Left colon (tissue), 2 donors: ENCODE results near the gene SFMBT2. TPM values are rescaled to one million over a fixed set of nuclear protein-coding genes. Genes with fewer than 3 reads are reported as not detected.

Experiments used
- ATAC-seq: fragments of 200-7000 bp; cut with Tn5 transposase; one replicate; pipeline ENCODE4 v1.9.1; 2020; ENCODE audit warnings: mild to moderate bottlenecking, moderate library complexity
- DNase-seq, 2 donors: peaks; one replicate each; pipeline ENCODE4 v3.0.0-alpha.2; 2020
- intact Hi-C, 2 donors: fragments of 100-400 bp; cut with DNase I in 1 of 2; cut with micrococcal nuclease in 1 of 2; formaldehyde crosslinking; loops; one replicate each; pipeline versions ENCODE4 v1.11.2 to v1.14.0; 2022; cut with DNase I, micrococcal nuclease
- total RNA-seq, 2 donors: library from RNA; stranded (reverse); fragmentation: NEBNext Ultra II Directional; extraction: Animal tissue kit (Norgen Biotek cat#: 25700); gene quantifications; one replicate each; pipeline ENCODE4 v1.2.1, GENCODE V29; 2021
- donor health status: DM: no; HTN: no; CAD: no.
- donor health status: DM: yes; HTN: yes; CAD: no.

SFMBT2 gene
- total RNA-seq, 2 donors from 2014 or later = 3.4 to 7.5 TPM

GRCh38 chr10:7111561-7111960 lies 299.3 kb downstream of the SFMBT2 start:
- intact Hi-C loops = no loop called here
- ATAC-seq (no peak), DNase-seq (no peak)

DNA sequence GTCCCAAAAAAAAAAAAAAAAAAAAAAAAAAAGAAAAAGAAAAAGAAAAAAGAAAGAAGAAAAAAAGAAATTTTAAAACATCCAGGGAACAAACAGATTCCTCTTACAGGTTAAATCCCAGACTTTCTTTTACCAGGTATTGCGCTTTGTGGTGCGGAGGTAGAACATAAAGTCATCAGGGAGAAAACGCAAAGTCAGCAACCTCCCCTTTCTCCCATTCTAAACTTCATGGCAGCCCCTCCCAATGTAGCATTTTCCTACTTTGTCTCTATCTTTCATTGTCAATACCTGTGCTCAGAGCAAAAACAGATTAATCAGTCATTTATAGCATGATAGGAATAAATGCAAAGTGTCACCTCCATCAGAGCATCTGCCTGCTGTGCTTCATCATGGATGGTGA lies 299.7 kb downstream of the SFMBT2 start:
- ATAC-seq (no peak), DNase-seq (no peak)
- intact Hi-C loops = no loop called here
